Activated T-helper 2 cell treated with anti-CD3 and anti-CD28 coated beads, Interferon-gamma antibody, Interleukin-2, Interleukin-4, amounts not matched to agents 10 μg/mL and 5 μg/mL and 100 μg/mL, durations not matched to agents 14 hours and 24 hours and 36 hours (primary cell): ENCODE results near the gene DAP. TPM values are rescaled to one million over a fixed set of nuclear protein-coding genes. Genes with fewer than 3 reads are reported as not detected.
"Not testable (repeated sequence)": the region's sequence is repeated elsewhere in the genome, so short reads cannot be mapped to it uniquely, and the experiment has no call there.

Source experiments
- DNase-seq: peaks from one replicate; pipeline ENCODE4 v3.0.0; 2021; ENCODE audit warnings: low spot score
- H3K27ac Mint-ChIP-seq: one replicate; pipeline ENCODE4 v1.8.0; 2021; ENCODE audit warnings: mixed read lengths
- H3K27me3 Mint-ChIP-seq: one replicate; pipeline ENCODE4 v1.8.0; 2021; ENCODE audit warnings: low read depth, mixed read lengths
- H3K36me3 Mint-ChIP-seq: one replicate; pipeline ENCODE4 v1.8.0; 2021; ENCODE audit warnings: low read depth, mixed read lengths
- H3K4me1 Mint-ChIP-seq: one replicate; pipeline ENCODE4 v1.8.0; 2021; ENCODE audit warnings: low read depth, mixed read lengths
- H3K4me3 Mint-ChIP-seq: one replicate; pipeline ENCODE4 v1.8.0; 2021; ENCODE audit warnings: low read depth, mild to moderate bottlenecking, moderate library complexity, mixed read lengths
- H3K9me3 Mint-ChIP-seq: one replicate; pipeline ENCODE4 v1.8.0; 2021; ENCODE audit warnings: mixed read lengths
- intact Hi-C: fragments of 100-400 bp; cut with micrococcal nuclease; formaldehyde crosslinking; loops from one replicate; pipeline ENCODE4 v1.15.1; 2023
- total RNA-seq: library from RNA; stranded (reverse); gene quantifications from 2 replicates; pipeline ENCODE4 v1.2.3, GENCODE V29; 2022

Gene DAP
- total RNA-seq, 1 donor from 2014 or later: 56.6 TPM

DNA sequence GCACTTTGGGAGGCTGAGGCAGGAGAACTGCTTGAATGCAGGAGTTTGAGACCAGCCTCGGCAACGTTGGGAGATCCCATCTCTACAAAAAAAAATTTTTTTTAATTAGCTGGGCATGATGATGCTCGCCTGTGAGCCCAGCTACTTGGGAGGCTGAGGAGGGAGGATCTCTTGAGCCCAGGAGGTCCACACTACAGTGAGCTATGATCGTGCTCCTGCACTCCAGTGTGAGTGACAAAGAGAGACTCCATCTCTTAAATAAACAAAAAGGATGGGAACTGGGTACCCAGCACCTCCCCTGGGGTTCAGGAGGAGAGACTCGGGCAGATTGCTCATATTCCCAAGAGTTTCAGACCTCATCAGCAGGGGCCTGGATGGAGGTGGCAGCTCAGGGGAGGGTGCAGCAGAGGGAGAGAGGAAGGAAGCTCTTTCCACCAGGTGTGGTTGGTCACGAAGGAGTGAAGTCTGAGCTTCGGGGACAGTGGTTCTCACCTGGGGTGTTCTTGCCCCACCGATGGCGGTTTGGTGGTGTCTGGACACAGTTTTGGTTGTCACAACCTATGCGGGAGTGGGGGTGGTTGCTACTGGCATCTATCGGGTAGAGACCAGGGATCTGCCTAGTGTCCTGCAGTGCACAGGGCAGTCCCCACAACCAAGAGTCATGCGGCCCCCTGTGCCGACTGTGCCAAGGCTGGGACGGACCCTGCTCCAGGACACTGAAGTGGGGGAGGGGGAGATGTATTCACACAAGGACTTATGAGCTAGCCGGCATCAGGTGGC, 124.5 kb downstream of the DAP start:
- Mint-ChIP-seq H3K4me3 (no peak overlapping the region), H3K4me1 (peaks cover 51% of the 10 kb centered on the region), H3K36me3 (peaks cover 47% of the 10 kb centered on the region), H3K27me3 (no peaks in the 10 kb centered on the region), H3K9me3 (peaks cover 5% of the 10 kb centered on the region), H3K27ac (peak overlapping the region; percentile 97)
- no peak for DNase-seq
- intact Hi-C loops: loop anchor here (10.0 kb wide), 1 partner anchor 382 kb away; the partner anchor contains the start of gene CCT5

GRCh38 chr5:10635867-10636350, 125.1 kb downstream of the DAP start:
- Mint-ChIP-seq H3K36me3 (peaks cover 49% of the 10 kb centered on the region), H3K27me3 (no peaks in the 10 kb centered on the region), H3K4me1 (peaks cover 58% of the 10 kb centered on the region), H3K4me3 (peak overlapping the region; percentile 73), H3K27ac (peak overlapping the region; percentile 97), H3K9me3 (peaks cover 5% of the 10 kb centered on the region)
- DNase-seq: no peak
- intact Hi-C loops: loop anchor here (1.0 to 10.0 kb wide), 5 partner anchors 29 to 381 kb away; partner anchors contain the start of gene CCT5

DNA sequence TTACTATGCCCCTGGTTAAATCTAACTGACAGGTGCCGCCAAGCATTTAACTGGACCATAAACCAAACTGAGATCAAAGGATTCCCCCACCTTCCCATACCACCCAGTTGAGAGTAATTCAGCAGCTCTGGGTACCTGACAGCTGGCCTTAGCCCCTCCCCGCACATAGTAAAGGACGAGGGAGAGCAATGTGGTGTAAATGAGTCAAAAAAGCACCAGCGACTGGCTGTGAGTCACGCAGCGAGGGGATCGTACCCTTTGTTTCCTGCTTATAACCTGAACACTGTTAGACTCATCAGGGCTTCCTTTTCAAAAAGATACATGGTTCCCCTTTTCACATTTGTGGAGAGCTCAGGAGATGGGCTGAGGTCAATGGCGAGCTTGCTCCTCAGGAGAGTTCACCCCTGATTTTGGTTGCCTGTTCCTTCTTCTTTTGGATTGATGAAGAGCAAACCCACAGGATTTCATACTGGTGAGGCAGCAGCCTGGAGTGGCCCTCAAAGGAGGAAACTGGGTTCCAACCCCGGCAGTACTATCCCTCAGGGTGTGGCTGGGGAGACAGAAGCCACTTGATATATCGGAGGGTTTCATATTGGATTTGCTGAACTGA, 125.7 kb downstream of the DAP start:
- intact Hi-C loops: loop anchor here (1.0 to 10.0 kb wide), 5 partner anchors 28 to 381 kb away; partner anchors contain the start of gene CCT5
- peak; percentile 69 for DNase-seq
- Mint-ChIP-seq H3K36me3 (peaks cover 44% of the 10 kb centered on the region), H3K9me3 (peaks cover 5% of the 10 kb centered on the region), H3K4me1 (peaks cover 57% of the 10 kb centered on the region), H3K27ac (peak overlapping the region; percentile 97), H3K27me3 (no peaks in the 10 kb centered on the region), H3K4me3 (peak overlapping the region; percentile 73)

GRCh38 chr5:10634562-10634961, 126.5 kb downstream of the DAP start:
- no peak overlapping the region for H3K4me3 Mint-ChIP-seq
- H3K36me3 Mint-ChIP-seq: peaks cover 46% of the 10 kb centered on the region
- H3K4me1 Mint-ChIP-seq: peaks cover 60% of the 10 kb centered on the region
- peak overlapping the region; percentile 97 for H3K27ac Mint-ChIP-seq
- intact Hi-C loops: loop anchor here (2.0 to 10.0 kb wide), 4 partner anchors 53 to 380 kb away; partner anchors contain the start of gene CCT5
- H3K27me3 Mint-ChIP-seq: no peaks in the 10 kb centered on the region
- no peak for DNase-seq
- peaks cover 8% of the 10 kb centered on the region for H3K9me3 Mint-ChIP-seq

DNA sequence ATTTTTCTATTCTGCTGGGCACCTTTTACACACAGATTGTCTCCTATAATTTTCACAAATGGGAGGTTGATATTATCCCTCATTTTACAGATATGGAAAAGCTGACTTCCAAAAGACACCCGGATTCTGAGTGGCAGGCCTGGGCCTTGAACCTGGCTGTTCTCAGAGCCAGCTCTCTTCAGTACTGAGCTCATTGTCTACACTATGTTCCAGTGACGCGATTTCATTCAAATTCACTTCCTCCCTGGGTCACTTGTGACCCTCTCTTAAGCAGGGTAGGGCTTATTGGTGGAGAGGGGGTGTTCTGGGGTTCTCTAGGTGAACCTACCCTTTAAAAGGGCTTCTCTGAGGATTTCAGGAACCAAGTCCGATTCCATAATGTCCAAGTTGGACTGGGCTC, 127.0 kb downstream of the DAP start:
- intact Hi-C loops: loop anchor here (2.0 to 10.0 kb wide), 4 partner anchors 53 to 379 kb away; partner anchors contain the start of gene CCT5
- peaks cover 51% of the 10 kb centered on the region for H3K36me3 Mint-ChIP-seq
- H3K9me3 Mint-ChIP-seq: peaks cover 11% of the 10 kb centered on the region
- H3K4me1 Mint-ChIP-seq: peaks cover 65% of the 10 kb centered on the region
- no peak overlapping the region for H3K4me3 Mint-ChIP-seq
- DNase-seq: no peak
- H3K27ac Mint-ChIP-seq: peak overlapping the region; percentile 97
- H3K27me3 Mint-ChIP-seq: no peaks in the 10 kb centered on the region

- peaks cover 8% of the 10 kb centered on the region for H3K9me3 Mint-ChIP-seq
- H3K36me3 Mint-ChIP-seq: peaks cover 51% of the 10 kb centered on the region
- peak; percentile 26 for DNase-seq
- peak overlapping the region; percentile 22 for H3K4me3 Mint-ChIP-seq
- H3K27me3 Mint-ChIP-seq: no peaks in the 10 kb centered on the region
- intact Hi-C loops: loop anchor here (2.0 to 10.0 kb wide), 4 partner anchors 54 to 379 kb away; partner anchors contain the start of gene CCT5
- H3K4me1 Mint-ChIP-seq: peaks cover 71% of the 10 kb centered on the region
- peak overlapping the region; percentile 97 for H3K27ac Mint-ChIP-seq
Measured at GRCh38 chr5:10633271-10634049, 127.6 kb downstream of the DAP start.

- DNase-seq: peak; percentile 26
- Mint-ChIP-seq H3K4me1 (peaks cover 80% of the 10 kb centered on the region), H3K4me3 (peak overlapping the region; percentile 41), H3K9me3 (peaks cover 6% of the 10 kb centered on the region), H3K36me3 (peaks cover 42% of the 10 kb centered on the region), H3K27ac (peak overlapping the region; percentile 82), H3K27me3 (no peaks in the 10 kb centered on the region)
- intact Hi-C loops: loop anchor here (5.0 to 10.0 kb wide), 2 partner anchors 55 to 377 kb away; partner anchors contain the start of gene CCT5
Measured at GRCh38 chr5:10632110-10632761, 128.8 kb downstream of the DAP start.

- H3K27ac Mint-ChIP-seq: peak overlapping the region; percentile 82
- no peak for DNase-seq
- H3K4me1 Mint-ChIP-seq: peaks cover 82% of the 10 kb centered on the region
- peaks cover 41% of the 10 kb centered on the region for H3K36me3 Mint-ChIP-seq
- intact Hi-C loops: loop anchor here (5.0 to 10.0 kb wide), 2 partner anchors 56 to 377 kb away; partner anchors contain the start of gene CCT5
- peak overlapping the region; percentile 41 for H3K4me3 Mint-ChIP-seq
- no peaks in the 10 kb centered on the region for H3K27me3 Mint-ChIP-seq
- peaks cover 6% of the 10 kb centered on the region for H3K9me3 Mint-ChIP-seq
Measured at GRCh38 chr5:10631316-10631996, 129.6 kb downstream of the DAP start.

- H3K27ac Mint-ChIP-seq, H3K27me3 Mint-ChIP-seq, H3K4me3 Mint-ChIP-seq, DNase-seq, H3K9me3 Mint-ChIP-seq: not testable (repeated sequence)
- H3K4me1 Mint-ChIP-seq: peaks cover 78% of the 10 kb centered on the region
- intact Hi-C loops: loop anchor here (5.0 to 10.0 kb wide), 2 partner anchors 57 to 376 kb away; partner anchors contain the start of gene CCT5
- peaks cover 39% of the 10 kb centered on the region for H3K36me3 Mint-ChIP-seq
Measured at GRCh38 chr5:10630744-10631143, 130.3 kb downstream of the DAP start.

GRCh38 chr5:10630126-10630525, 130.9 kb downstream of the DAP start:
- no peaks in the 10 kb centered on the region for H3K27me3 Mint-ChIP-seq
- peaks cover 72% of the 10 kb centered on the region for H3K4me1 Mint-ChIP-seq
- H3K9me3 Mint-ChIP-seq: peaks cover 6% of the 10 kb centered on the region
- no peak for DNase-seq
- no peak overlapping the region for H3K4me3 Mint-ChIP-seq
- no peak overlapping the region for H3K27ac Mint-ChIP-seq
- intact Hi-C loops: loop anchor here (5.0 to 10.0 kb wide), 2 partner anchors 57 to 375 kb away; partner anchors contain the start of gene CCT5
- peaks cover 40% of the 10 kb centered on the region for H3K36me3 Mint-ChIP-seq

DNA sequence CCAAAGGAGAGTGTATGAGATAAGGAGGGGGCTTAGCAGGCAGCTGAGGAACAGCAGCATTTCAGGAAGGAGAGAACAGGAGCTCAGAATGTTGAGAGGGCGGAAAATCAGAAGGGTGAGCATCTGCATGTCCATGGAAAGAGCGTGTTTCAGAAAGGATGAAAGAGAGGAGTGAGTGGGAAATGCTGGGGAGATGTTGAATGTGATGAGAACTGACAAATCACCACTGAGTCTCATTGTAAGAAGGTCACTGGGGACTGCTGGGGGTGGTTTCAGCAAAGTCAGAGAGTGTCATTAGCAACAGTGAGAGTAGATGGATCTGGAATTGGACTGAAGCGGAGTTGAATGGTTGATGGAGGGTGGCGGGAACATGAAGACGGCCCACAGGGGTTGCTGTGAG, 131.4 kb downstream of the DAP start:
- H3K27ac Mint-ChIP-seq: peak overlapping the region; percentile 18
- intact Hi-C loops: loop anchor here (2.0 to 10.0 kb wide), 3 partner anchors 58 to 375 kb away; partner anchors contain the start of genes CCT5 and DAP
- no peaks in the 10 kb centered on the region for H3K27me3 Mint-ChIP-seq
- no peak overlapping the region for H3K4me3 Mint-ChIP-seq
- peaks cover 6% of the 10 kb centered on the region for H3K9me3 Mint-ChIP-seq
- peaks cover 67% of the 10 kb centered on the region for H3K4me1 Mint-ChIP-seq
- peaks cover 39% of the 10 kb centered on the region for H3K36me3 Mint-ChIP-seq
- DNase-seq: no peak
